IPS-NIHi11 (cell line): Measurements from ENCODE around the gene CHSY3.

Experiments used
- DNase-seq: peaks from one replicate; pipeline ENCODE4 v3.0.0; 2012; ENCODE audit warnings: mixed read lengths, low spot score

The CHSY3 gene

GRCh38 chr5:129945774-129946270, 41.6 kb downstream of the CHSY3 start:
- no peak for DNase-seq

DNA sequence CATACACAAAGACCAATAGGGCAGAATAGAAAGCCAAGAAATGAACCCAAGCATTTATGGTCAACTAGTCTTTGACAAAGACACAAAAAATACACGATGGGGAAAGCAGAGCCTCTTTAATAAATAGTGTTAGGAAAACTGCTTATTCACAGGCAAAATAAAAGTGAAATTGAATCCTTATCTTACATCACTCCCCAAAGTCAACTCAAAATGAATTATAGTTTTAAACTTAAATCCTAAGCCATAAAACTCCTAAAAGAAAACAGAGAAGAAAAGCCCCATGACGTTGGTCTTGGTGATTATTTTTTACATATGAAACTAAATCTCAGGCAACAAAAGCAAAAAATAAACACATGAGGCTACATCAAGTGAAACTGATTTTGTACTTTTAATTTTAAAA, 46.8 kb downstream of the CHSY3 start:
- DNase-seq: no peak

DNA sequence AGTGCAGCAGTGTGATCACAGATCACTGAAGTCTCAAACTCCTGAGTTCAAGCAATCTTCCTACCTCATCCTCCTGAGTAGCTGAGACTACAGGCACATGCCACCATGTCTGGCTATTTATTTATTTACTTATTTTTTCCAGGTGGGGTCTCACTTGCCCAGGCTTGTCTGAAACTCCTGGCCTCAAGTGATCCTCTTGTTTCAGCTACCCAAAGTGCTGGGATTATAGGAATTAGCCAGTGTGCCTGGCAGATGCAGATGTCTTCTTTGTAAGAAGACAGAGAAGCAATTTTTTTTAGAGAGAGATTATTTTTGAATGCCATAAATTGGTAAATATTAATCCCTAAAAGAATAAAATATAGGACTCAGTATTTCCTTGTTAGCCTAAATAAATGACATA, 54.3 kb downstream of the CHSY3 start:
- no peak for DNase-seq

DNA sequence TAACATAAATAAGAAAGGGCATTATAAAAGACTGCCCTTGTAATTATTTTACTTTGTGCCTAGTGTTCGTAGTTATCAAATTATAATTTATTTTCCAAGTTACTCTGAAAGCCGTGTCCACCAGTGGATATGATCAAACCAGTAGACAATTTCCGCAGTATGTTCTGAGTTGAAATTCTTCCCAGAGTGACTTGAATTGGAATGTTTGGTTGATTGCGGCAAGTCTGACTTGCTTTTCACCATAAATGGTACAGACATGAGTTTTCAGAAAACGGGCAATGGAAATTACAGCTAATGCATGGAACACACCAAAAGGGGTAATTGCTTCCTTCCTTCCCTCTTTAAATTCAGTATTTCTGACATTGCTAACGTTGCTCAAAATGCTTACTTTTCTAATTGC, 56.6 kb downstream of the CHSY3 start:
- DNase-seq: no peak

GRCh38 chr5:129962506-129962905, 58.2 kb downstream of the CHSY3 start:
- no peak for DNase-seq

- no peak for DNase-seq
Measured at GRCh38 chr5:129963359-129963758, 59.1 kb downstream of the CHSY3 start.

DNA sequence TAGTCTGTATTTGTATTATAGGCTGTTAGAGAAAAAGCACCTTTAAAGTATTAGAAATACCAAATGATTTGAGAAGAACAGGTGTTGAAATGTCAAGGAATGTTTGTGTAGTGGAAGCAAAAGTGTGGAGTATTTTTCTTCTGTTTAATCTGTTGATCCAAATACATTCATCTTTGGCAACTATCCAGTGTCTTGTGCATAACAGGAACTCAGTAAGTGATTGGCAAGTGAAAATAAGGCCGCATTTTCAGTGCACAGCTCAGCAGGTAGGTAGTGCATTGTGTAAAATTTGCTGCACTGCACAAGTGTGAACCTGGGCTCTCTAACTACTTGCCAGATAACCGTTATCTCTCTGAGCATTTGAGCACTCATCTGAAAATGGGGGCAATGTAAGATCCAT, 61.8 kb downstream of the CHSY3 start:
- DNase-seq: no peak

- no peak for DNase-seq
Measured at GRCh38 chr5:129971714-129972113, 67.4 kb downstream of the CHSY3 start.

DNA sequence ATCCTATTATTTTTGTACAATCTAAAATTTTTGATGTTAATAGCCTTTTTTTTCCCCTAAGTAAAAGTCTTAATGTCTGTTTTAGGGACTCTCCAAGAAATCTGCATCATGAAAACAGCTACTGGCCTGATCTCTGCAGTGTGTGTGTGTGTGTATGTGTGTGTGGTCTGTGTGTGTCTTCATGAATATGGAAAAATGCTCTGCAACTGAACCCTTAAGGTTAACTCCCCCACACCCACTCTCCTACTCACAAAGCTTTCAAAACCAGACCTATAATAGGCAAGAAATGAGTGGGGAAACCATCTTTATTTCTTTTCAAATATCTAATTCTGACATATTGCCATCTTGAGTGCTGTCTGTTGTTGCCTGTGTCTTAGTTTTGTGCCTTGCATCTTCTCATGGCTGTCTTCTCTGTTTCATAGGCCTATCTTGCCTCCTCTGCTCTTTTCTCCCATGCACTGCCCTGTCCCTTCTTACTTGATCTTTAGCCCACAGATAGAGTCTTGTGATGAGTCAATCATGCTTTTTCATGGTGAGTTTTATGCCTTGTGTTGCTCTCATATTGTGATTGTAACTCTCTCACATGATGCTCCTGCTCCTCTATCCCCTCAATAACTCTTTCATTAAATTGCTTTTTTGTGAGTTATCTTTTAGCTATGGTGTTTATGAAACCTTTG, 68.3 kb downstream of the CHSY3 start:
- no peak for DNase-seq

- no peak for DNase-seq
Measured at GRCh38 chr5:129973716-129974426, 69.6 kb downstream of the CHSY3 start.

- DNase-seq: no peak
Measured at GRCh38 chr5:129977810-129978209, 73.5 kb downstream of the CHSY3 start.

GRCh38 chr5:129978270-129978669, 74.0 kb downstream of the CHSY3 start:
- no peak for DNase-seq

- no peak for DNase-seq
Measured at GRCh38 chr5:129988453-129988852, 84.2 kb downstream of the CHSY3 start.

- no peak for DNase-seq
Measured at GRCh38 chr5:129991780-129992179, 87.5 kb downstream of the CHSY3 start.

DNA sequence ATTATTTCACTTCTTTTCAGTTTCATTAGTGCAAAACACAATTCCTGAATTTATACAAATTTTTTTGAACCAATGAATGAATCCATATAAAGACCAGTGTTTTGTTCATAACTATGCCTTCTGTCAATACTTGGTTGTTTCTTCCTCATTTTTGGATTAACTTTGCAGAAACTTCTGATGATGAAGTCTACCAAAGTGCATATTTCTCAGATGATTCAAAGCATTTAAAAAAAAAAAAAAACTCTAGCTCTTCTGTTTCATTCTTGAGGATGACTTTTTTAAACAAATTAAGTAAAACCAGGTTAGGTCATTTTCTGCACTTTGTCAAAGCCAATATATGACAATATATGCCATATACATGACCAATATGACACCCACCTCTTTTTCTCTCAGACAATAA, 92.6 kb downstream of the CHSY3 start:
- no peak for DNase-seq

- no peak for DNase-seq
Measured at GRCh38 chr5:130000460-130000859, 96.2 kb downstream of the CHSY3 start.

DNA sequence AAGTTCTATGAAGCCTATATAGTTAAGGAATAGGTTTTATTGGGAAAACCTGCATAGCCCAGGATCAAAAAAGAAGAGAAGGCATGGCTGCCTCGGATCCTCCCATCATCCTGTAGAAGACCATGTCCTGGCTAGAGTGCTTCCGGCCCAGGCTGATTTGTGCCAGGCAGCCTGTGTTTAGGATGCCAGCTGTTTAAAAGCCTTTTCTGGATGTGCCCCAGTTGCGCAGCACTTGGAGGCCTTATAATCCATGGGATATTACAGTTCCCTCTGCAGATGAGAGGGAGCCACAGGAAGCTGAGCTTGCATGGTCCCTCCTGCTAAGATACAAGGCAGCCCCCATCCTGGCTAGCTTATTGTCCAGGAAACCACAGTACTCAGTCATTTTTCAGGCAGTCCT, 97.9 kb downstream of the CHSY3 start:
- DNase-seq: no peak

DNA sequence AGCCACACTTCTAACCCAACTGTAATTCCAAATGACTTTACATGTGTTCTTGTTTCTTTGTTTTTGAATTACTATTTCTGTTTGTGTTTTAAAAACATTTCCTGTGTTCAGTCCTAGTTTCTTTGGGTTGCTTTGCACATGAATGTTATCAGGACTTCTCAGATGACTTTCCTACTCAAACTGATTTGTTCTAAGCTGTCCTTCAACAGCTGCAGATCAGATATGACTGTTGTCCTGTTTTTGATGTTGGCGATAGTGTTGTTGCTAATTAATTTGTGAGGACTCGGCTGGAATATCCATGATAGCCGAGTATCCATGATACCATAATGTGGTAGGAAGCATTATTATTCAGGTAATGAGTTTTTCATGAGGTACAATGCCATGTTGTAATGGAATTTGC, 98.6 kb downstream of the CHSY3 start:
- DNase-seq: no peak

DNA sequence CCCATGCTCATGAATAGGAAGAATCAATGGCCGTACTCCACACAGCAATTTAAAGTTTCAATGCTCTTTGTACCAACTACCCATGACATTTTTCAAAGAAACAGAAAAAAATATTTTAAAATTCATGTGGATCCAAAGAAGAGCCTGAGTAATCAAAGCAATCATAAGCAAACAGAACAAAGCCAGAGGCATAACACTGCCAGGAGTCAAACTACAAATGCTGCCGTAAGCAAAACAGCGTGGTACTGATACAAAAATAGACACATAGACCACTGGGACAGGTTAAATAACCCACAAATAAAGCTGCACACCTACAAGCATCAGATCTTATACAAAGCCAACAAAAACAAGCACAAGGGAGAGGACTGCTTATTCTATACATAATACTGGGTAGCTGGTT, 107.7 kb downstream of the CHSY3 start:
- no peak for DNase-seq

- no peak for DNase-seq
Measured at GRCh38 chr5:130017173-130017572, 112.9 kb downstream of the CHSY3 start.

GRCh38 chr5:130018641-130019040, 114.4 kb downstream of the CHSY3 start:
- DNase-seq: no peak

DNA sequence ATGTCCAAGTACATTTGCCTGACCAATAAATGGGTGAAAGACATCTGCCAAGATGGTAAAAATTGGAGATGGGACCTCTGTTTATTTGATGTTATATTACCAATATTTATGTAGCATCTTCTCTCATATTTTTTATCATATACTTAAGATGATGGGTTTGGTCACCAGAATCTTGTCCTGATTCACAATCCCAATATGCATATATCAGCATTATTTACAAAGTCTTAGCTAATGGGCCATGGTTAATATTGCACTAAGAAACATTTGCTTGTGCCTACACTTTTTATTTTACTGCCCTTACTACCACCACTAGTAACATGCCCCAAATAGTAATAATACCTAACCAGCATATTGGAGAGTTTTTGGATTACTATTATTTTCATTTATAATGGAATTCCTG, 116.7 kb downstream of the CHSY3 start:
- no peak for DNase-seq

DNA sequence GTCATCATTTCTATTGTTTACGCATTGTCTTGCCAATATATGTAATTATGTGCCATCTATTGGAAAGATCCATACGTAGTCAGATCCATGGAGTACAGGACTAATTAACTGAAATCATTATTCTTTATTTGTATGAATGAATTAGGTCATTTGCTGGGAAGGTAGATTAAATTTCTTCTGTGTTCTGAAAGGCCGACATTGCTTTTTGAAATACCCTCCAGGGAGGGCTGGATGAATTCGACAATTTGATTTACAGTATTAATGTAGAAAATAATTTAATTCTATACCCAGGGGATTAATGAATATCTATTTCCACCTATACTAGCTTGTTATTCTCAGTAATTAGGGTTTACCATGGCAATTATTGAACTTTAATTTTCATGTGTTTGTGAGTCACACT, 117.6 kb downstream of the CHSY3 start:
- DNase-seq: no peak

- DNase-seq: no peak
Measured at GRCh38 chr5:130023604-130024003, 119.3 kb downstream of the CHSY3 start.
